Fibroblast of peridontal ligament (primary cell): ENCODE data around the gene ARHGEF17.

ENCODE experiments used
- DNase-seq: peaks from one replicate; pipeline ENCODE4 v3.0.0-alpha.2; 2010; ENCODE audit errors: extremely low read depth

Gene ARHGEF17

DNA sequence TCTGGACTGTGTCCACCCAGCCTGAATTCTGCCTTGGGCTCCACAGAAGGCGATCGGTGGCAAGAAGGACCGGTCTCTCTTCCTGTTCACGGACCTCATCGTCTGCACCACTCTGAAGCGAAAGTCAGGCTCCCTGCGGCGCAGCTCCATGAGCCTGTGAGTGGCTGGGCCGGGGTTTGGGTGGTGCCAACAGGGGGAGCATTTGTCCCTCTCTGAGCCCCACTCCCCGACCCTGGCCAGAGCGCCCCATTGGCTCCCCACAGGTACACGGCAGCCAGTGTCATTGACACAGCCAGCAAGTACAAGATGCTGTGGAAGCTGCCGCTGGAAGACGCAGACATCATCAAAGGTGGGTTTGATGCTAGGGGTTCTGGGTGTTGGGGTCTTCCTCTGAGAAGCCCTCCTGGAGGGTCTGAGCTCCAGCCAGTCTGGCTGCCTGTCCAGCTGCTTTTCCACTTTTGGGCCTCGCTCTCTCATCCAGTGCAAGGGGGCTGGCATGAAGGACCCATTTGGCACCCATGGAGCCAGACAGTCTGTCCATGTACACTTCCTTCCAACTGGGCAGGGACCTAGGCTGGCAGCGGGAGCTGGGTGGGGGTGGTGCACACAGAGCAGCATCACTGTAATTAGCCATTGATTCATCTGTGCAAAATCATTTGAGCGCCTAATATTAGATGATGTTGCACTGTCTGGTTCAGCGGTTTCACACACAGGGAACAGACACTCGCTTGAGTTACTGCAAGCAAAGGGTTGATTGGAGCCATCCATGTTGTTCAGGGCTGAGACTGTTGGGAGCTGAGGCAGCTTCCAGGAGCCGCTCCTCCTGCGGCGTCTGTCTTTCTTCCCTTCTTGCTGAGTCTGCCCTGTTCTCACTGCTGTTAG, 49.1 kb downstream of the ARHGEF17 start:
- no peak for DNase-seq

DNA sequence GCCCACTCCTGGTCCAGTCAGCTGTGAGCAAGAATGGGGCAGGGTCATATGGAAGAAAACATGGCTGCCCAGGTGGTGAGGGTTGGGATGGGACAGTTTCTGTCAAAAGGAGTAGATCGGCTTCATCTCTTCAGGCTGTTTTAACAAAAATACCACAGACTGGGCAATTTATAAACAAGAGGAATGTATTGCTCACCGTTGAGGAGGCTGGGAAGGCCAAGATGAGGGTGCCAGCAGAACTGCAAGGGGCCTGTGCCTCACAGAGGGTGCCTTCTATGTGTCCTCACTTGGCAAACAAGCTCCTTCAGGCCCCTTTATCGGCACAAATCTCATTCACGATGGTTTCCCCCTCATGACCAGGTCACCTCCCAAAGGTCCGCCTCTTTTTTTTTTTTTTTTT, 50.0 kb downstream of the ARHGEF17 start:
- peak; percentile 43 for DNase-seq

DNA sequence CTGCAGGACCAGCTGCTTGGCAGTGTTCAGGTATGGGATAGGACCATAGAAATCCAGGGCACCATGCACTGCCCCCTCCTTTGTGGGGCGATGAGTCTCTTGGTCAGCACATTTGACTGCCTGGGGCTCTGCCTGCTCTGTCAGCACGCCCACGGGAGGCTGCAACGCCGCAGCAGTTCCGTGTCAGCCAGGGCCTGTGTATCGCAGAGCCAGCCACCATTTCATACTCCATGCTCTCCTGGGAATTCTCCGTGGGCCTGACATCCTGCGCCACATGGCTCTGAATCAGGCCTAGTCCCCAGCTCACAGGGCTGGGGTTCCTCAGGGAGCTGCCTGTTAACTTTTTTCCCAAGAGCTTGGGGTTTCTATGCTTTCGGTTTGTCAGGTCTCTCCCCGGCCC, 51.3 kb downstream of the ARHGEF17 start:
- DNase-seq: peak; percentile 65

DNA sequence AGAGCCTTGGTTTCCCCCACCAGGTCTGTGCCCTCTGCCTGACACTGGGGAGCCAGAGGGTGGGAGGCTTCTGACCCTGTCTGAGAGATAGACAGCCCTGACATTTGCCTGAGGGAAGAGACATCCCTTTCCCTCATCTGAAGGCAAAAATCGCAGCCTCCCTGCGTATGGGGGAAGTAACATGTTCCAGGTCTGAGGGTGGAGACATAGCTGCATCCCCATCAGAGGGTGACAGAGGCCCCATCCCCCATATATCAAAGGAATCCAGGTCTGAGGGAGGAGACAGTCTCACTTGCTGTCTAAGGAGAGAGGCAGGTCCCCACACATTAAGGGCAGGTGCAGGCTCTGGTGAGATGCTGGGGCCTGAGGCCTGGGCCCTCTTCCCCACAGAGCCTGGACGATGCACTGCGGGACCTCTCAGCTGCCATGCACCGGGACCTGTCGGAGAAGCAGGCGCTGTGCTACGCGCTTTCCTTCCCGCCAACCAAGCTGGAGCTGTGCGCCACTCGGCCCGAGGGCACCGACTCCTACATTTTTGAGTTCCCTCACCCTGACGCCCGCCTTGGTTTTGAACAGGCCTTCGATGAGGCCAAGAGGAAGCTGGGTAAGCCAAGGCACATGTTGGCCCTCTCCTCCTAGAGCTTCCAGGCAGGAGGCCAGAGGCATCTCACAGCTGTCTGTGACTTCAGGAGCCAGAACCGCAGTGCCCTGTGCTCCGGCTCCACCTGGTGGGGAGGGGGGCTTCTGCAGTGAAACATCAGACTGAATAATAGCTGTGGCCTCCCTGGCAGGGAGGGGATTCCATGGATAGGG, 52.1 kb downstream of the ARHGEF17 start:
- peak; percentile 57 for DNase-seq

DNA sequence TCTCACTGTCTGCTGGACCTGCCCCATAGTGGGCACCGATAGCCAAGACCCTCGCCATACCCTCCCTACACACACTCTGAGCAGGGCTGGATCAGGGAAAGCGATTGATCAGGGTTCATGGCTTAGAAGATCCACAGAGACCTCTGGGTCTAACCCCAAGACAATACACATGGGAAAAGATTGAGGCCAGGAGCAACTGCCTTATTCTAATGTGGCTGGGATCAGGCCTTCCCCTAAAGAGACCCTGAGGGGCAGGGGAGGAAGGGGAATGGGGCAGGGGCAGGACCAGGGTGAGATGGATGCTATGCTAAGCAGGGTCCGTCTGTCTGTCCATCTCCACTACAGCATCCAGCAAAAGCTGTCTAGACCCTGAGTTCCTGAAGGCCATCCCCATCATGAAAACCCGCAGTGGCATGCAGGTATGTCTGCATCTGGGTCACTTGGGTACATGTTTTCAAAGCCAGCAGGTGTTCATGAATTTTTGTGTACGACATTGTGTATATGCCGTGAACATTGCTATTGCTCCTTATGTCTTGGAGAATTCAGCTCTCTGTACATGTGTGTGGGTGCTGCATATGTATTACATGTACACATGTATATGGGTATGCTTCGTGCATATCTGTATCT, 52.8 kb downstream of the ARHGEF17 start:
- no peak for DNase-seq

DNA sequence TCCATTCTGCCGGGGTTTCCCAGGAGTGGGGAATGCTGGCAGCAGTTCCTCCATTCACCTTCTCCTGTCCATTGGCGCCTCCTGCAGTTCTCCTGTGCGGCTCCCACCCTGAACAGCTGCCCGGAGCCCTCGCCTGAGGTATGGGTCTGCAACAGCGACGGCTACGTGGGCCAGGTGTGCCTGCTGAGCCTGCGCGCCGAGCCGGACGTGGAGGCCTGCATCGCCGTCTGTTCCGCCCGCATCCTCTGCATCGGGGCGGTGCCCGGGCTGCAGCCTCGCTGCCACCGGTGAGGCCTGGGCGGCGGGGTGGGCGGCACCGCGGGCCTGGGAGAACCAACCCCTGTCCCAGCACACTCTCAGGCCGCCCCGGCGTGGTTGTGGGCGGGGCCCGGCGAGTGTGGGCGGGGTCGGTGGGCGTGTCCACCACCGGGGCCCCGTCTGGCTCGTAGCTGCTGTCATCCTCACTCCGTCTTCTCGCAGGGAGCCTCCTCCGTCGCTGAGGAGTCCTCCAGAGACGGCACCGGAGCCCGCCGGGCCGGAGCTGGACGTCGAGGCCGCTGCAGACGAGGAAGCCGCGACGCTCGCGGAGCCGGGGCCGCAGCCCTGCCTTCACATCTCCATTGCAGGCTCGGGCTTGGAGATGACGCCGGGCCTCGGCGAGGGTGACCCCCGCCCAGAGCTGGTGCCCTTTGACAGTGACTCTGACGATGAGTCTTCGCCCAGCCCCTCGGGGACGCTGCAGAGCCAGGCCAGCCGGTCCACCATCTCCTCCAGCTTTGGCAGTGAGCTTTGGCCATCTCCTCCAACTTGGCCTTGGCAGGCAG, 54.1 kb downstream of the ARHGEF17 start:
- DNase-seq: no peak

DNA sequence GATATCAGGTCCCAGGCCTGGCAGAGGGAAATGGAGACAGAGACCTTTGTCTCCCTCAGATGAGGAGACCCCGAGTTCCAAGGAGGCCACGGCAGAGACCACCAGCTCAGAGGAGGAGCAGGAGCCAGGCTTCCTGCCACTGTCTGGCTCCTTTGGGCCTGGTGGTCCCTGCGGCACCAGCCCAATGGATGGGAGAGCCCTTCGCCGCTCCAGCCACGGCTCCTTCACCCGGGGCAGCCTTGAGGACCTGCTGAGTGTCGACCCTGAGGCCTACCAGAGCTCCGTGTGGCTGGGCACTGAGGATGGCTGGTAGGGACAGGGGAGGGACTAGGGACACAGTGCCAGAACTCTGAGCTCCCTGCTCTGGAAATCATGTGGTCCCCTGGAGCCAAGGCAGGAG, 55.1 kb downstream of the ARHGEF17 start:
- DNase-seq: no peak

DNA sequence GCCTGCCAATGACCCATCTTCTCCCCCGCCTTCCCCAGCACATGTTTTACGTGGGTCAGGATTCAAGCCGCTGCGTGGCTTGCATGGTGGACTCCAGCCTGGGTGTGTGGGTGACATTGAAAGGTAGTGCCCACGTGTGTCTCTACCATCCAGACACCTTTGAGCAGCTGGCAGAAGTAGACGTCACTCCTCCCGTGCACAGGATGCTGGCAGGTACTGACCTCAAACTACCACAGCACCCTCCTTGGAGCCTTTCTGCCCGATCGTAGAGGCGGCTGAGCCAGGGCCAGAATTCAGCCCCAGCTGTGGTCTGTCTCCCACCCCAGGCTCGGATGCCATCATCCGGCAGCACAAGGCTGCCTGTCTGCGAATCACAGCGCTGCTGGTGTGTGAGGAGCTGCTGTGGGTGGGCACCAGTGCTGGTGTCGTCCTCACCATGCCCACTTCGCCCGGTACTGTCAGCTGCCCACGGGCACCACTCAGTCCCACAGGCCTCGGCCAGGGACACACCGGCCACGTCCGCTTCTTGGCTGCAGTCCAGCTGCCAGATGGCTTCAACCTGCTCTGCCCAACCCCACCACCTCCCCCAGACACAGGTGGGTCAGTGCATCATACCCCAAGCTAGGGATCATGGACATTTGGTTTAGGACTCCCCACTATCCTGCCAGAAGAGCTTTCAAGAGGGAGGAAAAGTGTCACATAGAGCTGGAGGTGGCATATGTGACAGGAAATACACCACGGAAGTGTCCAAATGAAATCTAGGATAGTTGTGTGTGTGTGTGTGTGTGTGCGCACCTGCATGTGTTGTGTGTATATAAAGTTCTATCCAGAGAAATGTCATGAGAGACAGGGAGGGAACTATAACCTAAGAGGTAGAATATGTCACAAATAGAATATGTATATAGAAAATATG, 57.5 kb downstream of the ARHGEF17 start:
- DNase-seq: no peak

DNA sequence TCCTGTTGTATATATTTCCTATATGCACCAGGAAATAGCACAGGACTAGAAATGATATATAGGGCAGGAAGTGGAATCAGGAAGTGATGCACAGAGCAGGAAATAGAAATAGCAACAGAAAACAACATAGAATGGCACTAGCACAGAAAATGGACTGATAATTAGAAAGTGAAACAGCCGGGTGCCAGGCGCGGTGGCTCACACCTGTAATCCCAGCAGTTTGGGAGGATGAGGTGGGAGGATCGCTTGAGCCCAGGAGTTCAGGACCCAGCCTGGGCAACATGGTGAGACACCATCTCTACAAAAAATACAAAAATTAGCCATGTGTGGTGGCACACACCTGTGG, 58.2 kb downstream of the ARHGEF17 start:
- DNase-seq: no peak

DNA sequence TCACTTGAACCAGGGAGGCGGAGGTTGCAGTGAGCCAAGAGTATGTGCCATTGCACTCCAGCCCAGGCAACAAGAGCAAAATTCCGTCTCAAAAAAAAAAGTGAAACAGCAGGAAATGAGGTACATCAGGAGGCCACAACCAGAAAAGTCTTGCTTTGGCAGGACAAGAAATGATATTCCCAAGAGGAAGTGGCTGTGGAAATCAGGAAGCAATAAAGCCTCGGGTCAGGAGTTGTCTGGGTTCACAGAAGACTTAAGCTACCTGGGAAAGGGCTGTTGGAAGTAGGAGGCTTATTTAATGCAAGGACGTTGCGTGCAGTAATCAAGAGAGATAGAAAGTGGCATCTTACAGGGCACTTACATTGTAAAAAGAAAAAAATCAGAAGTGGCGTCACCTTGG, 58.9 kb downstream of the ARHGEF17 start:
- no peak for DNase-seq

DNA sequence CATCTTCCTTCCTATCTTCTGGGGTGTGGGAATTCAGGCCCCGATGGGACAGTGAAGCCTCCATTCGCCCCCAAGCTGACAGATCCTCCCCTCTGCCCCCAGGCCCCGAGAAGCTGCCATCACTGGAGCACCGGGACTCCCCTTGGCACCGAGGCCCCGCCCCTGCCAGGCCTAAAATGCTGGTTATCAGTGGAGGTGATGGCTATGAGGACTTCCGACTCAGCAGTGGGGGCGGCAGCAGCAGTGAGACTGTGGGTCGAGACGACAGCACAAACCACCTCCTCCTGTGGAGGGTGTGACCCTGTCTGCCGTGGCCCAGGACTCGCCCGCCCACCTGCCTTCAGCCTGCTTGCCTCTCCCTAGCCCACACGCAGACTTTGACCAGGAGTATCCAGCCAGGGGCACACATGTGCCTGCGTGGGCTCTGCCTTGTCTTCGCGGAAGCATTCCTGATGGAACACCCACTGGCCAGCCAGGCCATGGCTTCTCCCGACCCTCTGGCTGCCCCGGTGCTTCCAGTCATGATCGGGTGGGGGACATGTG, 59.5 kb downstream of the ARHGEF17 start:
- no peak for DNase-seq

DNA sequence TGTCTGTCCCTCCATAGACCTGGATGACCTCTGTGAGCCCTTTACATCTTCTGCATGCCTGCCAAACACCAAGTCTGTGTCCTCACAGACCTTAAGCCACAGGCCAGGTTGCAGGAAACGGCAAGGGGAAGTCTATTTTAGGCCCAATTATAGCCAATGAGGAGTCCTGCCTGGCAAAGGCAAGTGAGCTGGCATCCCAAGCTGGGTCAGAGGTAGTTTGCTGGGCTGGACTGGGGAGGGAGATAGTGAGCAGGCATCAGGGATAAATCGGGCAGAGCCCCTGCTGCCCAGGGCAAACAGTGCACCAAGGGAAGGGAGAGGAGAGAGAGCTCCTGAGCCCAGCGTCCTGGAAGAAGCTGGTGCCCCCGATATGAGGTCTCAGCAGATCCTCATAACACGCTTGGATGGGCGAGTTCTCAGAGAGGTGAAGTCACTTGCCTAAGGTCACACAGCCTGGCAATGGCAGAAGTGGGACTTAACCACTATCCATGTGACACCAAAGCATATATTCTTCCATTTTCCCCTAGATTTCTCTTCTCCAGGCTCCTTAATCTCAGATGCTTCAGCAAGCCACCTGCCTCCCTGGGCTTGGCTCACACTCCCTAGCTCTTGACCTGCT, 64.4 kb downstream of the ARHGEF17 start:
- peak; percentile 33 for DNase-seq

DNA sequence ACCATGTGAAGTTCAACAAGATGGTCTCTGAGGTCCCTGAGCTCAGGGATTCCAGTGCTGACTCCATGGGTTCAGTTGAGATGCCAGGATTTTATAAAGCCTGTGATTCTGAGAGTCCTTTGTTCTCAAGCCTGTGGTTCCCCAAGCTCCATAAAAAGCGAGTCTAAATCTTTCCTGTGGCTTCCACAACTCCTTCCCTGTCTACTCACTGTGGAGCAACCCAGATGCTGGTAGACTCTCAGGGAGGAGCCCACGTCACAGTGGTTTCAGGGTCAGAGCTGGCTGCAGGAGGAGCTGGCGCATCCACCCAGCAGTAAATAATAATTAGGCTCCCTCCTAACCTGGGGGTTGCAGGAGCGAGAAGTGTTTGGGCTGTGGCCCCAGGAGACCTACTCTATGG, 66.1 kb downstream of the ARHGEF17 start:
- DNase-seq: peak; percentile 54

DNA sequence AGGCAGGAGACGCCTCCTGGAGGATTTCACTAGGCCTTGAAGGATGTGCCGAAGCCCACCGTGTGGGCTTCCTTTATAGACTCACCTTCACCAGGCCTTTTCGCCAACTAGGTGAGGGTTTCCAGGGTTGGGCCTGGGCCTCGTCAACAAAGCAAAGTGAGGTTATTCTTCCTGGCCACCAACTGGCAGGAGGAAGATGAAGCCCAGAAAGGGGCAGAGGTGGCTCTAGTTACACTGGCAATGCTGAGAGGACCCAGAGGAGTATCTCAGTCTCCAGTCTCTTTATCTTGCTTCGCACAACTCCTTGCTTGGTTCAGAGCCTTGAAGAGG, 67.7 kb downstream of the ARHGEF17 start:
- DNase-seq: no peak

DNA sequence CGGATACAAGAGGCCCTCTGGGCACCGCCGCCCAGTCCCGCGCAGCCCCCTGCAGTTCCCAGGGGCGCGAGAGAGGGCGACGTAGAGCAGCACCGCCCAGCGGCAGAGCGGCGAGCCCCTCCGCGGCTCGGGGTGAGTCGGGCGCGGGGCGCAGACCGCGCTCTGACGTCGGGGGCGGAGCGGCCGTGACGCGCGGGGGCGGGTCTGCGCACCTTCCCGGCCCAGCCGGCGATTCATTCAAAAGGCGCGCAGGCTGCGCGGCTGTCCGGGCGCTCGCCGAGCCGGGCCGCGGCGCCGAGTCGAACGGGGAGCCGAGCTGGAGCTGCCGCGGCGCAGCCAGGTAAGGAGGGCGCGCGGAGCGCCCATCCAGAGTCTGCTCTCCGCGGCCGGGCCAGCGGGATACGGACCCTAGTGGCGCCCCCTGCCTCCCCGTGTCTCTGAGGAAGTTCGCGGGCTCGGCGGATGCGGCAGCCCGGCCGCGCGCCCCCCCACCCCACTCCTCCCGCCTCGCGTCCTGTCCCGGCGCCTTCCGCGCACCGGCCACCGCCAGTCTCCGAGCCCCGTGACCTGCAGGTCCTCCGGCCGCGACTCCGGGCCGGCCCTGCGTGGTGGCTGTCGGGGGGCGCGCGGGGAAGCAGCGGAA, 68.2 kb downstream of the ARHGEF17 start, which contains the start of gene RELT:
RELT (plus strand) TSS at position 240 of the 643 bp plus-strand sequence. CDS start 12,738 bp downstream, outside the sequence.
- DNase-seq: peak; percentile 79

DNA sequence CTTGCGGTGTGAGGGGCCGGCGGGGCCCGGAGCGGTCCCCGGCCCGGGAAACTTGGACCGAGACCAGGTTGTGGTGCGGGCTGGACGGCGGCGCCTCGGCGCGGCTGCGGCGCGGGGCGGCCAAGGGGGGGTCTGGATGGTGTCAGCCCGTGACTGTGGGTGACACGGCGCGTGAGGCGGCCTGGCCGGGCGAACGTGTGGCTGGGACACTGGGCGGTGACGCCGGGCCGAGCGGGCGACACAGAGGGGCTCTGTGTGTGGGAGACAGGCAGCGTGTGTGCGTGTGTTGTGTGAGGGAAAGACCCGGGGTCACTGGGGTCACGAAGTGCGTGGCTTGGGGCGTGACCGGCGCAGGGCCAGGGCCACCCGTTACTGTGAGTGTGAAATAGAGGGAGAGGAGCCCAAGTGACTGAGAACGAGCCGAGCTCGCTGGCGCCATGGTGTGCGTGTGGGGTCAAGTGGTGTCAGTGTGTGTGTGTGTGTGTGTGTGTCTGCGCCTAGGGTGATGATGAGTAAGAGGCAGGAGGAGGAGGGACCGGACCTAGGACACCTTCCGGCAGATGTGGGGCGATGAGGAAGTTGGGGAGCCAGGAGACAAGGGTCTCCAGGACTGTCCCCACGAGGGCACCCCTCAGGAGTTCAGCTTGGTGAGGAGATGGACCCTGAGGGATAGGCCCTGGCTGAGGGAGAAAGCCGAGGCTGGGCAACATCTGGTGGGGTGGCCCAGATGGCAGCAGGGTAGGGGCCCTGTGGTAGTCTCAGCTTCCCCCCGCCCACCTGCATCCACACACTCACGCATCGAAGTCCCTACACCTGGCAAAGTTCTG, 68.9 kb downstream of the ARHGEF17 start:
- DNase-seq: peak; percentile 62

DNA sequence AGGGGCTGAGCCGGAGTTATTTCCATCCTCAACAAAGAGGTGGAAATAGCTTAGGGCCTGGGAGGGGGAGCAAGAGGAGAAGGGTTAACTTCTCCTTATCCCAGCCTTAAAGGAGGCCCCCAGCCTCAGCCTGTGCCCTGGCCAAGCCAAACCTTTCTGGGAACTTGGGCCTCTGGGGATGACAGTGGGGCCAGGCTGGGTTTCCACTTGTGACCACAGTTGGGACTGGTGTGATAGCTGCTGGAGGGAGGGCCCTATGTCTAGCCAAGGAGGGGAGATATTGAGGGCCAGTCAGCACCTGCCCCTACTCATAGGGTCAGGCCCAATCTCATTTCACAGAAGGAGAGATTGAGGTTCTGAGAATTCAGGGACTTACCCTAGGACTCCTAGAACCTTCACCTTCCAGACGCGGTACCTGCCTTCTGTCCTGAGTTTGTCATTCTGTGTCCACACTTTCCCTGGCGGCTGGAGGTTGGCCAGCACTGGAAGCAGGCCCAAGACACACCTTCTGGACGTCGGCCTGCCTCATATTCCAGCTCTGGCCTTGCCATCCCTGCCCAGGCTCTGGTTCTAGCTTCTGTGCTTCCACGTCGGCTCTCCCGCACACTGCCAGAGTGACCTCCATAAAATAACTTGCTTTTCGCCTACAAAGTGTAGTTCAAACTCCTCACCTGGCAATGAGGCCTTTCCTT, 71.3 kb downstream of the ARHGEF17 start:
- no peak for DNase-seq

DNA sequence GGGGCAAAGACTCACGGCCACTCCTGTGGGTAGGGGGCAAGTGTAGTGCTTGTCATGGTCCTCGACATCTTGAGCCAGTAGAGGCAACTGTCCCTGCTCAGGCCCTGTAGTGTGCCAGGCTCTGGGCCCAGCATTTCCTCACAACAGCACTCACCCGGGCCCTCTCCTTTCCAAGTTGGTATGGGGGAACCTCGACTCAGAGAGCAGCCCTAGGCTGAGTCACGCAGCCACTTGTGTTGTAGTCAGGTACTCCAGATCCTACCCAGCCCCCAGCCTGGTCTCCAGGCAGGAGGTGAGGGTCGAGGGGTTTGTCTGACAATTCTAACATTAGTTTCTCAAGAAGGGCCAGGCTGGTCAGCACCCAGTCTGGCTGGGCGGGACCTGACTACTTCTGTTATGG, 72.3 kb downstream of the ARHGEF17 start:
- no peak for DNase-seq
